ENCODE data around the gene B3GNT5. TPM values are rescaled to one million over a fixed set of nuclear protein-coding genes. Genes with fewer than 3 reads are reported as not detected.

Gene B3GNT5
- total and polyA plus RNA-seq, 10 of the 15 experiments (the other 5 are each of a cell fraction or from before 2014, with no cell fraction given), result 0.24 to 1.1 (median 0.48) TPM

DNA sequence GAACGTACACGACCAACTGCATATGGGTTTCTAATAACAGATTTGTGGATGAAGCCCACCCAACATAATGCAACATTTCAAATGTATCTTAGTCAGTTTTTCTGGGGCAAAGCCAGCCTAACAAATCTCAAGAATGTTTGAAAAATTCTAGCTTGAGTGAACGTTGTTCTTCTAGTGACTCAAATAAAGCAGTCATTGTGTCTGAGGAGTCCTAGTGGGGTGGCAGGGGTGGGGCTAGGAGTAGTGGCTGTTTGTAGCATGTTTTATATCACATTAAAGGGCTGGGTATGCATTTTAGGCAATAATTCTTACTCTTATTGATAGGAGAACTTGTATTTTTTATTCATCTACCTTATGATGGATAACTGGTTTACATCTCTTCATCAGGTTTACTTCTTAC is 6.0 kb downstream of the B3GNT5 start:
- no peak for DNase-seq (ENCODE audit: low read depth, low spot score)
- WGBS (ENCODE audit: insufficient coverage, insufficient replicate concordance, low lambda C conversion rate, missing lambda C conversion rate), result 53% methylated on average over 3 of the region's 3 CpGs
- Histone ChIP-seq H3K27ac (ENCODE audit: control insufficient read depth, insufficient read depth) (no peak overlapping the region), H3K27me3 (replicated peaks in 1 of 2; ENCODE audit: control insufficient read depth in 2 of 2, insufficient read depth in 2 of 2, low read length in 1 of 2) (peaks cover 7 to 8% of the 10 kb centered on the region in 2 experiments; a peak in 2 of 4 replicates), H3K9me3 (replicated peaks; ENCODE audit: control insufficient read depth, insufficient read depth, low read length) (no peaks in the 10 kb centered on the region), H3K79me2 (ENCODE audit: control insufficient read depth, insufficient read depth, low read length) (no peaks in the 10 kb centered on the region), H4K20me1 (ENCODE audit: control insufficient read depth, insufficient read depth) (0 out of 2 replicates have a peak, but pooled peaks cover 2% of the 10 kb centered on the region), H3K4me2 (ENCODE audit: control insufficient read depth, insufficient read depth) (no peak overlapping the region), H2AFZ (ENCODE audit: control insufficient read depth, low read depth, low read length) (no peak overlapping the region), H3K36me3 (ENCODE audit: control insufficient read depth in 2 of 2, insufficient read depth in 2 of 2, low read length in 1 of 2) (no peaks in the 10 kb centered on the region), H3K4me3 (no peak overlapping the region), H3K9ac (ENCODE audit: control insufficient read depth, insufficient read depth, low read length) (no peak overlapping the region), H3K4me1 (ENCODE audit: control insufficient read depth, insufficient read depth, low read length) (no peaks in the 10 kb centered on the region)
- ChIA-PET POLR2A (no interaction called here), CTCF (interaction anchor here (0.6 to 4.3 kb wide), 5 partner anchors 38 to 1326 kb away, joined by 3 to 21 read pairs (median 5); no protein-coding TSS in a partner anchor), SMC1A (ENCODE audit: uncharacterized antibody, unreplicated experiment) (interaction anchor here (1.5 to 2.5 kb wide), 2 partner anchors 26 to 123 kb away, joined by 5 to 11 read pairs; no protein-coding TSS in a partner anchor), RAD21 (ENCODE audit: unreplicated experiment) (interaction anchor here (1.2 kb wide), 1 partner anchor 123 kb away, joined by 4 read pairs; no protein-coding TSS in a partner anchor)
- FAIRE-seq, result no peak
- in situ Hi-C loops (cut with MboI) (no loop called here), intact Hi-C loops (cut with micrococcal nuclease; ENCODE audit: unreplicated experiment) (no loop called here)
- ATAC-seq, result no peak
- no TSS peak for BruUV-seq (replicated peaks)
- TF ChIP-seq CBFB (IDR thresholded peaks at IDR 0.05; ENCODE audit: low read depth), result no peak
- TF ChIP-seq, protein P1, sequence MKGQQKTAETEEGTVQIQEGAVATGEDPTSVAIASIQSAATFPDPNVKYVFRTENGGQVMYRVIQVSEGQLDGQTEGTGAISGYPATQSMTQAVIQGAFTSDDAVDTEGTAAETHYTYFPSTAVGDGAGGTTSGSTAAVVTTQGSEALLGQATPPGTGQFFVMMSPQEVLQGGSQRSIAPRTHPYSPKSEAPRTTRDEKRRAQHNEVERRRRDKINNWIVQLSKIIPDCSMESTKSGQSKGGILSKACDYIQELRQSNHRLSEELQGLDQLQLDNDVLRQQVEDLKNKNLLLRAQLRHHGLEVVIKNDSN (IDR thresholded peaks at IDR 0.05; ENCODE audit: borderline replicate concordance, extremely low read length, insufficient read depth, low read depth, low read length), result no peak
- TF ChIP-seq SIX5 (IDR thresholded peaks at IDR 0.05; ENCODE audit: low read depth, low read length, severe bottlenecking), result no peak
- no peak for TF ChIP-seq BCL11A (IDR thresholded peaks at IDR 0.05; ENCODE audit: low read depth, low read length)

DNA sequence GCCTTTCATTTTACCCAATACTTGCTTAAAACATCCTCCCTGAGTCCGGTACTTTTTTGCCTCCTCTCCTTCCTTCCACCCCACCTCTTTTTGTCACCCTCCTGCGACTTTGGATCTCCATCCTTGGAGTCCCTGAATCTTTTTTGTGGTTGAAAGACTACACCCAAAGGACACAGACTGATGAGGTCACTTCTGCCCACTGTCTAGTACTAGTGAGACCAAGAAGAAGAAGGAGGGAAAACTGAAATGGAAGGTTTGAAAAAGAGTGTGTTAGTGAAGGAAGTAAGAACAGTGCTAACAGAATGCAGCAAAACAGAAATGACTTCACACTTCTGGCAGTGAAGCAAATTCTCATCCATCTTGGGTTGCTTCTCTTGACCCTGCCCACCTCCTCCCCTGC is 6.6 kb downstream of the B3GNT5 start:
- Histone ChIP-seq H3K36me3 (ENCODE audit: control insufficient read depth in 2 of 2, insufficient read depth in 2 of 2, low read length in 1 of 2) (no peaks in the 10 kb centered on the region), H2AFZ (ENCODE audit: control insufficient read depth, low read depth, low read length) (no peak overlapping the region), H3K4me2 (ENCODE audit: control insufficient read depth, insufficient read depth) (no peak overlapping the region), H3K27ac (ENCODE audit: control insufficient read depth, insufficient read depth) (no peak overlapping the region), H3K27me3 (replicated peaks in 1 of 2; ENCODE audit: control insufficient read depth in 2 of 2, insufficient read depth in 2 of 2, low read length in 1 of 2) (peaks cover 4 to 9% of the 10 kb centered on the region in 2 experiments; a peak in 2 of 4 replicates), H3K9ac (ENCODE audit: control insufficient read depth, insufficient read depth, low read length) (no peak overlapping the region), H3K4me1 (ENCODE audit: control insufficient read depth, insufficient read depth, low read length) (no peaks in the 10 kb centered on the region), H3K9me3 (replicated peaks; ENCODE audit: control insufficient read depth, insufficient read depth, low read length) (no peaks in the 10 kb centered on the region), H3K4me3 (no peak overlapping the region), H3K79me2 (ENCODE audit: control insufficient read depth, insufficient read depth, low read length) (no peaks in the 10 kb centered on the region), H4K20me1 (ENCODE audit: control insufficient read depth, insufficient read depth) (0 out of 2 replicates have a peak, but pooled peaks cover 2% of the 10 kb centered on the region)
- ChIA-PET RAD21 (ENCODE audit: unreplicated experiment) (interaction anchor here (1.2 kb wide), 1 partner anchor 123 kb away, joined by 4 read pairs; no protein-coding TSS in a partner anchor), SMC1A (ENCODE audit: uncharacterized antibody, unreplicated experiment) (interaction anchor here (1.7 to 2.5 kb wide), 3 partner anchors 26 to 122 kb away, joined by 5 to 11 read pairs (median 6); no protein-coding TSS in a partner anchor), POLR2A (no interaction called here), CTCF (interaction anchor here (0.6 to 4.3 kb wide), 6 partner anchors 39 to 1327 kb away, joined by 3 to 21 read pairs (median 4); no protein-coding TSS in a partner anchor)
- 47% methylated on average over 2 of the region's 2 CpGs for WGBS (ENCODE audit: insufficient coverage, insufficient replicate concordance, low lambda C conversion rate, missing lambda C conversion rate)
- no peak for ATAC-seq
- in situ Hi-C loops (cut with MboI), result no loop called here
- no peak for FAIRE-seq
- no peak for DNase-seq (ENCODE audit: low read depth, low spot score)
- no TSS peak for BruUV-seq (replicated peaks)
- intact Hi-C loops (cut with micrococcal nuclease; ENCODE audit: unreplicated experiment), result no loop called here
- TF ChIP-seq ZNF24 (IDR thresholded peaks at IDR 0.05) (no peak), REST (IDR thresholded peaks at IDR 0.05; ENCODE audit: low read depth, low read length) (no peak), SIN3A (IDR thresholded peaks at IDR 0.05; ENCODE audit: low read depth, low read length) (no peak)
- TF ChIP-seq, protein P2, sequence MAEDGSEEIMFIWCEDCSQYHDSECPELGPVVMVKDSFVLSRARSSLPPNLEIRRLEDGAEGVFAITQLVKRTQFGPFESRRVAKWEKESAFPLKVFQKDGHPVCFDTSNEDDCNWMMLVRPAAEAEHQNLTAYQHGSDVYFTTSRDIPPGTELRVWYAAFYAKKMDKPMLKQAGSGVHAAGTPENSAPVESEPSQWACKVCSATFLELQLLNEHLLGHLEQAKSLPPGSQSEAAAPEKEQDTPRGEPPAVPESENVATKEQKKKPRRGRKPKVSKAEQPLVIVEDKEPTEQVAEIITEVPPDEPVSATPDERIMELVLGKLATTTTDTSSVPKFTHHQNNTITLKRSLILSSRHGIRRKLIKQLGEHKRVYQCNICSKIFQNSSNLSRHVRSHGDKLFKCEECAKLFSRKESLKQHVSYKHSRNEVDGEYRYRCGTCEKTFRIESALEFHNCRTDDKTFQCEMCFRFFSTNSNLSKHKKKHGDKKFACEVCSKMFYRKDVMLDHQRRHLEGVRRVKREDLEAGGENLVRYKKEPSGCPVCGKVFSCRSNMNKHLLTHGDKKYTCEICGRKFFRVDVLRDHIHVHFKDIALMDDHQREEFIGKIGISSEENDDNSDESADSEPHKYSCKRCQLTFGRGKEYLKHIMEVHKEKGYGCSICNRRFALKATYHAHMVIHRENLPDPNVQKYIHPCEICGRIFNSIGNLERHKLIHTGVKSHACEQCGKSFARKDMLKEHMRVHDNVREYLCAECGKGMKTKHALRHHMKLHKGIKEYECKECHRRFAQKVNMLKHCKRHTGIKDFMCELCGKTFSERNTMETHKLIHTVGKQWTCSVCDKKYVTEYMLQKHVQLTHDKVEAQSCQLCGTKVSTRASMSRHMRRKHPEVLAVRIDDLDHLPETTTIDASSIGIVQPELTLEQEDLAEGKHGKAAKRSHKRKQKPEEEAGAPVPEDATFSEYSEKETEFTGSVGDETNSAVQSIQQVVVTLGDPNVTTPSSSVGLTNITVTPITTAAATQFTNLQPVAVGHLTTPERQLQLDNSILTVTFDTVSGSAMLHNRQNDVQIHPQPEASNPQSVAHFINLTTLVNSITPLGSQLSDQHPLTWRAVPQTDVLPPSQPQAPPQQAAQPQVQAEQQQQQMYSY (CRISPR knock-in tag; IDR thresholded peaks at IDR 0.05), result no peak
